A549 (cell line): ENCODE results near the gene ZBTB20.

Experiments
- E2F6 ChIP-seq: IDR thresholded peaks from 2 replicates; pipeline ENCODE4 v1.6.1; 2012; ENCODE audit warnings: low read depth, borderline replicate concordance
- FOSL2 ChIP-seq, 2 experiments: fragments of 450-650 bp in 1 of 2; fragments of >200 bp in 1 of 2; sonication (Bioruptor Twin) in 1 of 2; formaldehyde crosslinking; IDR thresholded peaks; 2 replicates each; pipeline versions ENCODE4 v1.5.0 to v1.6.1; 2016 to 2020; ENCODE audit warnings: mild to moderate bottlenecking in 1 of 2, moderate library complexity in 1 of 2
- JUN ChIP-seq, 2 experiments: fragments of >200 bp; sonication (Bioruptor Twin); formaldehyde crosslinking; IDR thresholded peaks; 2 replicates in 1 of 2; 3 replicates in 1 of 2; pipeline ENCODE4 v1.6.1; 2016 to 2017
- KDM1A ChIP-seq: fragments of 200-600 bp; sonication (generic); IDR thresholded peaks from 2 replicates; pipeline ENCODE4 v1.6.1; 2016; ENCODE audit warnings: low read depth, mild to moderate bottlenecking
- MAFK ChIP-seq: fragments of 450-650 bp; IDR thresholded peaks from 2 replicates; pipeline ENCODE4 v1.6.1; 2014; ENCODE audit not compliant: partially characterized antibody
- POLR2A ChIP-seq: IDR thresholded peaks from 2 replicates; pipeline ENCODE4 v1.6.1; 2012; ENCODE audit warnings: mild to moderate bottlenecking, low read length
- RFX5 ChIP-seq: fragments of 450-650 bp; IDR thresholded peaks from 2 replicates; pipeline ENCODE4 v1.7.1; 2014; ENCODE audit warnings: antibody characterized with exemption, mild to moderate bottlenecking, moderate library complexity
- TF ChIP-seq, protein P1 (sequence below): fragments of >200 bp; sonication (Bioruptor Twin); formaldehyde crosslinking; IDR thresholded peaks from 3 replicates; pipeline ENCODE4 v1.5.1; 2016
- TF ChIP-seq, protein P2 (sequence below): IDR thresholded peaks from 2 replicates; pipeline ENCODE4 v1.6.1; 2012

- TF ChIP-seq FOSL2 (IDR thresholded peaks at IDR 0.05) (no peak), FOSL2 (CRISPR knock-in tag; IDR thresholded peaks at IDR 0.05) (no peak), POLR2A (no peak), RFX5 (no peak), KDM1A (no peak), MAFK (no peak), E2F6 (no peak), JUN (IDR thresholded peaks at IDR 0.05) (no peak)
- TF ChIP-seq, protein P1, sequence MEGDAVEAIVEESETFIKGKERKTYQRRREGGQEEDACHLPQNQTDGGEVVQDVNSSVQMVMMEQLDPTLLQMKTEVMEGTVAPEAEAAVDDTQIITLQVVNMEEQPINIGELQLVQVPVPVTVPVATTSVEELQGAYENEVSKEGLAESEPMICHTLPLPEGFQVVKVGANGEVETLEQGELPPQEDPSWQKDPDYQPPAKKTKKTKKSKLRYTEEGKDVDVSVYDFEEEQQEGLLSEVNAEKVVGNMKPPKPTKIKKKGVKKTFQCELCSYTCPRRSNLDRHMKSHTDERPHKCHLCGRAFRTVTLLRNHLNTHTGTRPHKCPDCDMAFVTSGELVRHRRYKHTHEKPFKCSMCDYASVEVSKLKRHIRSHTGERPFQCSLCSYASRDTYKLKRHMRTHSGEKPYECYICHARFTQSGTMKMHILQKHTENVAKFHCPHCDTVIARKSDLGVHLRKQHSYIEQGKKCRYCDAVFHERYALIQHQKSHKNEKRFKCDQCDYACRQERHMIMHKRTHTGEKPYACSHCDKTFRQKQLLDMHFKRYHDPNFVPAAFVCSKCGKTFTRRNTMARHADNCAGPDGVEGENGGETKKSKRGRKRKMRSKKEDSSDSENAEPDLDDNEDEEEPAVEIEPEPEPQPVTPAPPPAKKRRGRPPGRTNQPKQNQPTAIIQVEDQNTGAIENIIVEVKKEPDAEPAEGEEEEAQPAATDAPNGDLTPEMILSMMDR: no peak
- TF ChIP-seq, protein P2, sequence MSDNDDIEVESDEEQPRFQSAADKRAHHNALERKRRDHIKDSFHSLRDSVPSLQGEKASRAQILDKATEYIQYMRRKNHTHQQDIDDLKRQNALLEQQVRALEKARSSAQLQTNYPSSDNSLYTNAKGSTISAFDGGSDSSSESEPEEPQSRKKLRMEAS: no peak
Observed at GRCh38 chr3:114355653-114356052, 791.4 kb downstream of the ZBTB20 start.
